Upper lobe of left lung (tissue), 6 donors: Measurements from ENCODE around the gene MON1B. TPM values are rescaled to one million over a fixed set of nuclear protein-coding genes. Genes with fewer than 3 reads are reported as not detected.
"Not testable (repeated sequence)": the region's sequence is repeated elsewhere in the genome, so short reads cannot be mapped to it uniquely, and the experiment has no call there.

Source experiments
- ATAC-seq, 2 donors: fragments of 200-7000 bp; cut with Tn5 transposase; one replicate each; pipeline ENCODE4 v1.9.1; 2022; ENCODE audit warnings: mild to moderate bottlenecking in 2 of 2, moderate library complexity in 2 of 2; ENCODE audit not compliant: low FRiP score in 2 of 2
- DNase-seq, 2 donors: peaks; one replicate each; pipeline ENCODE4 v3.0.0-alpha.2; 2019 to 2020
- H3K27ac ChIP-seq, 4 donors: fragments of 200-600 bp; sonication (generic); one replicate each; pipeline ENCODE4 v1.5.1; 2016 to 2019
- H3K27me3 ChIP-seq, 4 donors: fragments of 200-600 bp; sonication (generic); one replicate each; pipeline ENCODE4 v1.5.1; 2017 to 2019
- H3K36me3 ChIP-seq, 4 donors: fragments of 200-600 bp; sonication (generic); one replicate each; pipeline ENCODE4 v1.5.1; 2016 to 2019
- H3K4me1 ChIP-seq, 4 donors: fragments of 200-600 bp; sonication (generic); one replicate each; pipeline ENCODE4 v1.5.1; 2018 to 2019
- H3K4me3 ChIP-seq, 4 donors: fragments of 200-600 bp; sonication (generic); one replicate each; pipeline ENCODE4 v1.5.1; 2017 to 2019; ENCODE audit warnings: mild to moderate bottlenecking in 2 of 4, moderate library complexity in 1 of 4
- H3K9me3 ChIP-seq, 4 donors: fragments of 200-600 bp; sonication (generic); one replicate each; pipeline ENCODE4 v1.5.1; 2018 to 2019
- EP300 ChIP-seq, 4 donors: sonication (generic); formaldehyde crosslinking; IDR thresholded peaks; one replicate each; pipeline ENCODE4 v1.5.1; 2017; ENCODE audit warnings: antibody characterized with exemption in 4 of 4, control low read depth in 2 of 4
- POLR2A ChIP-seq, 4 donors: fragments of 450-650 bp; IDR thresholded peaks; one replicate each; pipeline ENCODE4 v1.5.1; 2016 to 2017; ENCODE audit warnings: antibody characterized with exemption in 4 of 4, mild to moderate bottlenecking in 2 of 4
- POLR2AphosphoS5 ChIP-seq, 2 donors: sonication (generic); formaldehyde crosslinking; IDR thresholded peaks; one replicate each; pipeline ENCODE4 v1.5.1; 2017; ENCODE audit warnings: antibody characterized with exemption in 2 of 2
- WGBS, 2 donors: methylation state at CpG; one replicate each; pipeline ENCODE4 v1.1.5; 2017 to 2018; 5-methylcytosine and 5-hydroxymethylcytosine counted together
- total RNA-seq, 6 donors: library from RNA; depleted of rRNA in 4 of 6; stranded (reverse); fragments of >200 nt in 4 of 6; gene quantifications; one replicate each; pipeline versions ENCODE4 v1.1.0 to v1.2.1, GENCODE V29; 2016 to 2021
- TF ChIP-seq, protein P1 (sequence below), 6 experiments: fragments of 450-650 bp in 4 of 6; fragments of 200-600 bp in 2 of 6; sonication (generic) in 2 of 6; IDR thresholded peaks; one replicate each; pipeline ENCODE4 v1.5.1; 2016 to 2019; ENCODE audit warnings: antibody characterized with exemption in 6 of 6
- donor health status: DM: no; HTN: no; CAD: no; lungs with moderate emphysema.
- donor health status: DM: no; HTN: yes; CAD: no; lungs with severe emphysema.

The MON1B gene
- total RNA-seq, 6 donors from 2014 or later: 32.1 to 75.2 (median 52.5) TPM

DNA sequence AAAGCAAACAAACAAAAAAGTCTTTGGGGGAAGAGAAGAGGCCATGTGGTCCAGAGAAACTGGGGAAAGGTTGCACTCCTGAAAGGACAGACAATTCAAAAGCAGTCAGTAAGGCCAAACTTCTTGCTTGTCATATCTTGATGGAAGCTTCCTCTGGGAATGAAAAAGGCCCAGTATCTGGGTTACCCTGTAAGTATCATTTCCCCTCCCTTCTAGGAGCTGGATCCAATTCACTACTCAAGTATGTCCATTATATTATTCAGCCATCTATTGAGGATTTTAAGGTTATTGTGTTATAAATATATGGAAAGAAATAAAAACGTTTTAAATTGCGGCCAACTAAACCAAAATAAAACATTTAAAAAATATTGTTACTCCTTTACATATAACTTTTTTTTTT, 26.0 kb upstream of the MON1B start:
- no peaks in the 10 kb centered on the region for H3K36me3 ChIP-seq
- H3K4me3 ChIP-seq: no peak overlapping the region
- peak in 1 of 2 donors; percentile 32 for ATAC-seq
- H3K4me1 ChIP-seq: peaks cover 0 to 1% (median 0%) of the 10 kb centered on the region in 4 donors
- no peak for DNase-seq
- no peak for TF ChIP-seq EP300 (IDR thresholded peaks at IDR 0.05)
- TF ChIP-seq POLR2AphosphoS5 (IDR thresholded peaks at IDR 0.05): no peak
- TF ChIP-seq POLR2A (IDR thresholded peaks at IDR 0.05): no peak
- TF ChIP-seq, protein P1, sequence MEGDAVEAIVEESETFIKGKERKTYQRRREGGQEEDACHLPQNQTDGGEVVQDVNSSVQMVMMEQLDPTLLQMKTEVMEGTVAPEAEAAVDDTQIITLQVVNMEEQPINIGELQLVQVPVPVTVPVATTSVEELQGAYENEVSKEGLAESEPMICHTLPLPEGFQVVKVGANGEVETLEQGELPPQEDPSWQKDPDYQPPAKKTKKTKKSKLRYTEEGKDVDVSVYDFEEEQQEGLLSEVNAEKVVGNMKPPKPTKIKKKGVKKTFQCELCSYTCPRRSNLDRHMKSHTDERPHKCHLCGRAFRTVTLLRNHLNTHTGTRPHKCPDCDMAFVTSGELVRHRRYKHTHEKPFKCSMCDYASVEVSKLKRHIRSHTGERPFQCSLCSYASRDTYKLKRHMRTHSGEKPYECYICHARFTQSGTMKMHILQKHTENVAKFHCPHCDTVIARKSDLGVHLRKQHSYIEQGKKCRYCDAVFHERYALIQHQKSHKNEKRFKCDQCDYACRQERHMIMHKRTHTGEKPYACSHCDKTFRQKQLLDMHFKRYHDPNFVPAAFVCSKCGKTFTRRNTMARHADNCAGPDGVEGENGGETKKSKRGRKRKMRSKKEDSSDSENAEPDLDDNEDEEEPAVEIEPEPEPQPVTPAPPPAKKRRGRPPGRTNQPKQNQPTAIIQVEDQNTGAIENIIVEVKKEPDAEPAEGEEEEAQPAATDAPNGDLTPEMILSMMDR (IDR thresholded peaks at IDR 0.05): no peak
- H3K9me3 ChIP-seq: no peaks in the 10 kb centered on the region
- no peaks in the 10 kb centered on the region for H3K27me3 ChIP-seq
- 90 to 91% methylated on average over 2 of the region's 2 CpGs for WGBS, 2 donors
- no peak overlapping the region for H3K27ac ChIP-seq

DNA sequence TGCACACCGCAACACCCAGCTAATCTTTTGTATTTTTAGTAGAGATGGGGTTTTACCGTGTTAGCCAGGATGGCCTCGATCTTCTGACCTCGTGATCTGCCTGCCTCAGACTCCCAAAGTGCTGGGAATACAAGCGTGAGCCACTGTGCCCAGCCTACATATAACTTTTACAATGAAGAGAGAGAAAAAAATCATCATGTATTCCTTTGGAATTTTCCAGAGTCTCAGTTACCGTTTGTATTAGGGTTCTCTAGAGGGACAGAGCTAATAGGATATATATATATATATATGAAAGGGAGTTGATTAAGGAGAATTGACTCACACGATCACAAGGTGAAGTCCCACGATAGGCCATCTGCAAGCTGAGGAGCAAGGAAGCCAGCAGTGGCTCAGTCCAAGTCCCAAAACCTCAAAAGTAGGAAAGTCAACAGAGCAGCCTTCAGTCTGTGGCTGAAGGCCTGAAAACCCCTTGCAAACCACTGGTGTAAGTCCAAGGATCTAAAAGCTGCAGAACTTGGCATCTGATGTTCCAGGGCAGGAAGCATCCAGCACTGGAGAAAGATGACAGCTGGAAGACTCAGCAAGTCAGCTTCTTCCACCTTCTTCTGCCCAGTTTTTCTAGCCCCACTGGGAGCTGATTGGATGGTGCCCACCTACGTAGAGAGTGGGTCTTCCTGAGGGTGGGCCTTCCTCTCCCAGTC, 25.3 kb upstream of the MON1B start:
- ATAC-seq: peak in 1 of 2 donors; percentile 26
- H3K27ac ChIP-seq, H3K9me3 ChIP-seq, H3K4me3 ChIP-seq, H3K4me1 ChIP-seq, H3K27me3 ChIP-seq, DNase-seq, H3K36me3 ChIP-seq: not testable (repeated sequence)
- 86% methylated on average over 9 of the region's 9 CpGs for WGBS, 2 donors

DNA sequence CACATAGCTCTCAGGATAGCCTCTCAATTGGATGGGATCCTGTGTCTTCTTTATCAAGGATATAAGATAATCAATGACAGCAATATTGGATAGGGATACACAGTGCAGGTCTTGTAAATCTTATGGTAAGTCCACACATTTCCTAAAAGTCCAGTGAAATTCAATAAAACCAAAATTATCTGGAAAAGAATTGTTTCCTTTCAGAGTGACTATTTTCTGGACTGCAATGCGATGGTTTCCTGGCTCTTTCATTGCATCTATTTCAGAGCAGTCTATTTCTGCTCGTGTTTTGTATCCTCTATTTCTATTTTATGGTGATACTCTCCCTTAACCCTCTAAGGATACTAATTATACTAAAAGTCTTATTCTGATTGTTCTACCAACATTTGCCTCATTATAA, 24.3 kb upstream of the MON1B start:
- DNase-seq (no peak), ATAC-seq (no peak)
- H3K4me1 ChIP-seq: no peaks in the 10 kb centered on the region
- H3K27ac ChIP-seq: no peak overlapping the region
- 68 to 78% methylated on average over 2 of the region's 2 CpGs for WGBS, 2 donors
- H3K9me3 ChIP-seq: no peaks in the 10 kb centered on the region
- no peak overlapping the region for H3K4me3 ChIP-seq
- no peaks in the 10 kb centered on the region for H3K27me3 ChIP-seq
- H3K36me3 ChIP-seq: no peaks in the 10 kb centered on the region
- TF ChIP-seq EP300 (IDR thresholded peaks at IDR 0.05): no peak
- TF ChIP-seq, protein P1 (IDR thresholded peaks at IDR 0.05): no peak
- no peak for TF ChIP-seq POLR2A (IDR thresholded peaks at IDR 0.05)
- TF ChIP-seq POLR2AphosphoS5 (IDR thresholded peaks at IDR 0.05): no peak

DNA sequence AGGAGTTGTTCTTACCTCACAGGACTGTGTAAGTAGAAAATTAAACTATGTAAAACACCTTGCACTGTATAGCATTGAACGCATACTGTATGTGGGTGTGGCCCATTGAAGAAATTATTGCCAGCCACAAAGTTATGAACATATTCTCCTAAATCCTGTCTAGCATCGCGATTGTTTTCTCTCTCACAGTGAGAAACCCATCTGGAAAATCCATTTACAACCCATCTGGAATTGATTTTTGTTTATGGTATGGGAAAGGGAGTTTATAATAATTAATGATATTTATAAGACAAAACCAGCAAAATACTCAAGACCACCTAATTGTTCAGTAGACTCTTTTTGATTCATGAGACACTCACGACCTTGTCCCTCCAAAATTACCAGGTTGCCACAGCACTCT, 22.1 kb upstream of the MON1B start:
- WGBS, 2 donors: 67 to 70% methylated on average over 4 of the region's 4 CpGs
- no peak for ATAC-seq
- TF ChIP-seq EP300 (IDR thresholded peaks at IDR 0.05) (no peak), POLR2A (IDR thresholded peaks at IDR 0.05) (no peak), POLR2AphosphoS5 (IDR thresholded peaks at IDR 0.05) (no peak)
- TF ChIP-seq, protein P1 (IDR thresholded peaks at IDR 0.05): no peak
- Histone ChIP-seq H3K4me1 (peaks cover 0 to 3% (median 0%) of the 10 kb centered on the region in 4 donors), H3K4me3 (no peak overlapping the region), H3K9me3 (no peaks in the 10 kb centered on the region), H3K36me3 (no peaks in the 10 kb centered on the region), H3K27ac (no peak overlapping the region), H3K27me3 (no peaks in the 10 kb centered on the region)
- no peak for DNase-seq

DNA sequence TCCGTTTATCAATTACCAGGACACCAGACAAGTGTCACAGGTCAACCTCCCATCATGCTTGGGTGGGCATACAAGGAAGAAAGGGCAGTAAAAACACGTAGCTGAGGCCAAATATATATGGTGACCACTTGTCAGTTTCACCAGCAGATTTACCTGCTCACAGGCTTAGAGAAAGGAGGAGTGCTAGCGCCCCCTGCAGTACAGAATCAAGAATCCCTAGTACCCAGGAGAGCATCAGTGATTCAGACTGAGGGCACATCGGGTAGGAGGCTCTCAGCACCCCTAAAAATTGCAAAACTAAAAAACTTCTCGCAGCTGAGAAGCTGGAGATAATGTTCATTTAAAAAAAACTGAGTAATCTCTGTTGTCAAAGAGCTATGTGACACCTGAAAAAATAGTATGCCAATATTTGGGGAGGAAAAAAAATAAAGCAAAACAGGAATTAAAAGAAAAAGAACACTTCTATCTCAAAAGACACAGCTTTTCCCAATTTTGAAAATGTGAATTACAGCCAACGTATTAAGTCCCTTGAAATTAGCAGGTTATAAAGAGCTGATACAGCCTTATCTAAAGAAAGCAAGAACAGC, 21.2 kb upstream of the MON1B start:
- ATAC-seq (peak; percentile 56 to 67), DNase-seq (peak in 1 of 2 donors; percentile 40)
- Histone ChIP-seq H3K4me3 (no peak overlapping the region), H3K27ac (no peak overlapping the region), H3K9me3 (no peaks in the 10 kb centered on the region), H3K36me3 (no peaks in the 10 kb centered on the region), H3K27me3 (no peaks in the 10 kb centered on the region), H3K4me1 (peaks cover 0 to 3% (median 0%) of the 10 kb centered on the region in 4 donors)
- 16 to 20% methylated on average over 6 of the region's 6 CpGs for WGBS, 2 donors
- no peak for TF ChIP-seq POLR2AphosphoS5 (IDR thresholded peaks at IDR 0.05)
- no peak for TF ChIP-seq EP300 (IDR thresholded peaks at IDR 0.05)
- TF ChIP-seq, protein P1 (IDR thresholded peaks at IDR 0.05): peak in 4 of 6 experiments; percentile 44 to 56 (median 50)
